HuH-7.5 (cell line): ENCODE measurements around the gene CHRNA4.

ENCODE experiments used
- DNase-seq: peaks from one replicate; pipeline ENCODE4 v3.0.0; 2011; ENCODE audit warnings: low spot score

Gene CHRNA4

GRCh38 chr20:63333241-63333836 lies 27.8 kb downstream of the CHRNA4 start:
- no peak for DNase-seq

- no peak for DNase-seq
Observed at GRCh38 chr20:63332488-63333240, 28.5 kb downstream of the CHRNA4 start.

- DNase-seq, result no peak
Observed at GRCh38 chr20:63331741-63332400, 29.3 kb downstream of the CHRNA4 start.

- DNase-seq, result no peak
Observed at GRCh38 chr20:63330940-63331339, 30.2 kb downstream of the CHRNA4 start.

GRCh38 chr20:63330084-63330760 lies 30.9 kb downstream of the CHRNA4 start:
- no peak for DNase-seq

GRCh38 chr20:63329331-63330083 lies 31.6 kb downstream of the CHRNA4 start:
- DNase-seq, result no peak

GRCh38 chr20:63328718-63329275 lies 32.4 kb downstream of the CHRNA4 start:
- no peak for DNase-seq

GRCh38 chr20:63328026-63328700 lies 33.0 kb downstream of the CHRNA4 start:
- DNase-seq, result no peak

GRCh38 chr20:63327231-63327745 lies 33.9 kb downstream of the CHRNA4 start:
- no peak for DNase-seq

GRCh38 chr20:63326314-63327230 lies 34.6 kb downstream of the CHRNA4 start:
- no peak for DNase-seq

GRCh38 chr20:63325554-63326313 lies 35.4 kb downstream of the CHRNA4 start:
- DNase-seq, result no peak

- no peak for DNase-seq
Observed at GRCh38 chr20:63325021-63325471, 36.1 kb downstream of the CHRNA4 start.

GRCh38 chr20:63323357-63323981 lies 37.7 kb downstream of the CHRNA4 start:
- DNase-seq, result no peak

- no peak for DNase-seq
Observed at GRCh38 chr20:63322933-63323273, 38.2 kb downstream of the CHRNA4 start.

GRCh38 chr20:63322146-63322932 lies 38.8 kb downstream of the CHRNA4 start:
- no peak for DNase-seq

- DNase-seq, result no peak
Observed at GRCh38 chr20:63321148-63321831, 39.9 kb downstream of the CHRNA4 start.

- DNase-seq, result no peak
Observed at GRCh38 chr20:63320616-63321147, 40.5 kb downstream of the CHRNA4 start.
